GM19239 (cell line): Measurements from ENCODE around the gene FAM170A.

Source experiments
- DNase-seq: peaks from one replicate; pipeline ENCODE4 v3.0.0; 2011; ENCODE audit warnings: low spot score; ENCODE audit not compliant: insufficient read length
- FAIRE-seq: peaks from 2 replicates; lab custom pipeline; 2011; peaks lifted over from hg19 to GRCh38; lab: Jason Lieb, UNC

FAM170A gene, protein sequence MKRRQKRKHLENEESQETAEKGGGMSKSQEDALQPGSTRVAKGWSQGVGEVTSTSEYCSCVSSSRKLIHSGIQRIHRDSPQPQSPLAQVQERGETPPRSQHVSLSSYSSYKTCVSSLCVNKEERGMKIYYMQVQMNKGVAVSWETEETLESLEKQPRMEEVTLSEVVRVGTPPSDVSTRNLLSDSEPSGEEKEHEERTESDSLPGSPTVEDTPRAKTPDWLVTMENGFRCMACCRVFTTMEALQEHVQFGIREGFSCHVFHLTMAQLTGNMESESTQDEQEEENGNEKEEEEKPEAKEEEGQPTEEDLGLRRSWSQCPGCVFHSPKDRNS

DNA sequence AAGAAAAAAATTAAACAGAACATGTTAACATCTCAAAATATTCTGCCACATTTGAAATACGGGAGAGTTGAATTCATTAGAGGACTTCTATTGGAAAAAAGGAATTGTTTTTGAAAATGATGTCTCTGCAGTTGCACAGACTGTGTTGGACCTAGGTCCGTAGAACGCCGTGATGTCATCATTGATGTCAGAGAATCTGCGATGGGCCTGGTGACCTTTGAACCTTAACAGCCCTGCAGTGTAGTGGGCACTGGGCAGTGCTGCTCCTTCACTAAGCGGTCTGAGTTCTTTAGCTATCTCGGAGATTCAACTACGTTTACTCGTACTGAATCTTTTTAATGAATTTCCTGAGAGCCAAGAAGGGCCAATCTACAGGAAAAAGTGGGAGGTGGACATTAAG, at the start of gene FAM170A:
Gene FAM170A (plus strand): TSS at position 220 of the 400 bp plus-strand sequence. CDS start 211 bp downstream, outside the sequence.
- FAIRE-seq (no peak), DNase-seq (no peak)

DNA sequence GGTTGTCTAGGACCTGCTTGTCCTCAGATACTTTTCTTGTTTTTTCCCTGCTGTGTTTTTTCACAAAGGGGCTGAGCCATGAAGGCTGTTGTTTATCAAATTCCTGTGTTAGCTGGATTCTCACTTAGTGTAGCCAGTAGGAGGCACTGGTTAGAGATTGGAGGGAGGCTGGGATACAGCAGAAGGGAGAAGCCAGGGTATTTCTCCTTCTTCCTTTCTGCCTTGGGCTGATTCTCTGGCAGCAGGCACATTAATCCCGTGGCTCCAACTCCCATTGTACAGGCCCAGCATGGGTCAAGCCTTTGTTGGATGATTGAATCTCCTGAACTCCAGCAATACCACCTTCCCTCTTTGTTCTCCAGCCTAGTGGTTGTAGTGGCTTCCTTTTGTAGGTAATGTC, 46.4 kb upstream of the FAM170A start:
- no peak for FAIRE-seq
- no peak for DNase-seq

DNA sequence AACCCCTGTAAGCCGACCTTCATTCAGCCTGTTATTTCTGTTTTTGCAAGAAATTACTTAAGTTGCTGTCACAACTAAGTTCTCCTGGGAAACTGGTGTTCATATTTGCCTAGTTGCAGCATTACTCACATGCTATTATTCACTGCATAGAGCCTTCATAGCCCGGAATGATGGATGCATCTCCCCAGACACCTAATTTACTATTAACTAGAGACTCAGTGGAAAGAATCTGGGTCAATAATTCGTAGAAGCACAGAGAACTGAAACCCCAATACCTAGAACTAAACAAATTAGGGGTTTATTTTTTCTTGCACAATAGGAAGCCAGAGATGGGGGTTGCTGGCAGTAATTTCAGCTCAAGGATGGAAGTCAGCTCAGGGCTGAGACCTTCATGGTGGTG, 45.7 kb upstream of the FAM170A start:
- FAIRE-seq, result peak; percentile 83
- peak; percentile 10 for DNase-seq

DNA sequence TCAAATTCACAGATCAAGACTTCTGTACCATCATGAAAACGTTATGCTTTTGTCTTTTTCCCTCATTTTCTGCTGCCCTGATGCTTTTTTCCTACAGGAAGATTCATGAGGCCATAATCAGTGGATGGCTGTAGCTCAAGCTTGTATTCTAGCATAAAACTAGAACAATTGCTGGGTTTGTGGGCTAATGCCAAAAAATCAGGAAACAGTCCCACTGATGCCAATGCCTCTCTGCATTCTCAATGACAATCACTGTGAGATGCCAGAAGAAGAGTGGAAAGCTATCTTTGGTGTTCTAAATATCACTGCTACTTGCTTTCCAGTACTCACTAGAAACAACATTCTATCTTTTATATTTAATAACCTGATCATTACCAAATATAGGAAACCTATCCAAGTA, 33.3 kb upstream of the FAM170A start:
- FAIRE-seq (no peak), DNase-seq (no peak)

DNA sequence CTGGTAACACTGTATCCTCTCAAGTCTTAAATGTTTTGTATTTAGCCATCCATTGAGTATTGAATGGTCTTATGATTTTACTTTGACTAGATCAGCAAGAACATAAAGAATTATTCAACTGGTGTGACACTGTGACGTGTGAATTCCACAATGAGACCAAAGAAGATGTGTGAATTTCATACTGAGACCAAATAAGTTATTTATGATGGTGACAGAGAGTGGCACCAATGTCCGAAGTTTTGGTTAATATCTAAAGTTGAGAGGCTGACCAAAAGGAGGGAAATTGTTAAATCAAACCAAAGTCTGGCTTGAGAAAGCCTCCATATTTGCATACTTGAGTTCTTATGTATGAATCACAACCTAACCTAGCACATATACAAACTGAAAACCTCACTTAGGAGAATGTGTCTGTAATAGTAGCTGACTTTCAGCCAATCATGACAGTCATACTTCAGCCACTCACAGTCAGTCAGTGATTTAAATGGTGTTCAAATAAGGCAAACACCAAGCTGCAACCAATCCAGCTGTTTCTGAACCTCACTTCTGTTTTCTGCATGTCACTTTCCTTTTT, 31.5 kb upstream of the FAM170A start:
- no peak for DNase-seq
- no peak for FAIRE-seq

DNA sequence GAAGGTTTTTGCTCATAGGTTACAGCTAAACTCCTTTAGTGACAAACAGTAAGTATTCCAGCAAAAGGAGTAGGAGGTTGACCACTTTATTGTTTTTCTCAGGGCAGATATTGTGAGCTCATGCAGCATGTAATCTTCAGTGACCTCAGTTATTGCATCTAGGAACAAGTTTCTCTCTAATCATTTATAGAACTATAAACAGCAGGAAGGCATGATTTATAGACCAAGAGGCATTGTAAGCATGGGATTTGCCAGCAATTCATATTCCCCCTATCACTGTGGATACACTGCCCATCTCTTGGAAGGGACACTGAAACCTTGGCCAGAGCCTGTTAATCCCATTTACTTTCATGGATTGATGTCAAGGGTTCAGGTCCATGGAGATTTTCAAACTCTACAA, 15.4 kb upstream of the FAM170A start:
- FAIRE-seq, result no peak

DNA sequence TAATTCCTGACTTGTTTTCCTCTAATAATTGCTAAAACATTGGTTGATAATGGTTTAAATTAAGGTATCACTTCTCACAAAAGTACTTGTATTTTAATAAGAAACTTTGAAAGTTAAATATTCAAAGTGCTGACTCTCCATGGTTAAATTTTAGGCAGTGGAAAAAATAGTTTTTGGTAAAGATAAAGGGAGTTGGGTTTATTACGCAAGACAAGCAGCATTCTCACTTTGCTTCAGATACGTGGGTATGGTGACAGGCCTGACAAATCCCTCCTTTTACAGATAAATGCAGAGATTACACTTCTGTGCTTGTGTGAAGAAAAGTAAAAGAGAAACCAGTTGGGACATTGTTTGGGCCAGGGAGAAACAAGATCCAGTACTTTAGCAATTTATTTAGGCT, 14.5 kb upstream of the FAM170A start:
- no peak for FAIRE-seq

More for the DNA sequence above, 15.4 kb upstream of the FAM170A start:
- no peak for DNase-seq

DNA sequence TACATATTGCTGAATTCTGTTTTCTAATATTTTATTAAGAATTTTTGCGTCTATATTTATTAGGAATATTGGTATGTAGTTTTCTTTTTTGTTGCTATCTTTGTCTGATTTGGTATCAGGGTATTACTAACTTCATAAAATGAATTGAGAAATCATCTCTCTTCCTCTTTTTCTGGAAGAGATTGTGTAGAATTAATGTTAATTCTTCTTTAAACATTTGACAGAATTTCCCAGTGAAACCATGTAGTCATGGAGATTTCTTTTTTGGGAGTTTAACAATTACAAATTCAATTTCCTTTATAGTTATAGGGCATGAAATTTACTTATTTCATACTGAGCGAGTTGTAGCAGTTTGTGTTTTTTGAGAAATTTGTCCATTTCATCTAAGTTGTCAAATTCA, 3.3 kb upstream of the FAM170A start:
- DNase-seq (no peak), FAIRE-seq (no peak)

More for the DNA sequence above, 14.5 kb upstream of the FAM170A start:
- DNase-seq, result no peak

DNA sequence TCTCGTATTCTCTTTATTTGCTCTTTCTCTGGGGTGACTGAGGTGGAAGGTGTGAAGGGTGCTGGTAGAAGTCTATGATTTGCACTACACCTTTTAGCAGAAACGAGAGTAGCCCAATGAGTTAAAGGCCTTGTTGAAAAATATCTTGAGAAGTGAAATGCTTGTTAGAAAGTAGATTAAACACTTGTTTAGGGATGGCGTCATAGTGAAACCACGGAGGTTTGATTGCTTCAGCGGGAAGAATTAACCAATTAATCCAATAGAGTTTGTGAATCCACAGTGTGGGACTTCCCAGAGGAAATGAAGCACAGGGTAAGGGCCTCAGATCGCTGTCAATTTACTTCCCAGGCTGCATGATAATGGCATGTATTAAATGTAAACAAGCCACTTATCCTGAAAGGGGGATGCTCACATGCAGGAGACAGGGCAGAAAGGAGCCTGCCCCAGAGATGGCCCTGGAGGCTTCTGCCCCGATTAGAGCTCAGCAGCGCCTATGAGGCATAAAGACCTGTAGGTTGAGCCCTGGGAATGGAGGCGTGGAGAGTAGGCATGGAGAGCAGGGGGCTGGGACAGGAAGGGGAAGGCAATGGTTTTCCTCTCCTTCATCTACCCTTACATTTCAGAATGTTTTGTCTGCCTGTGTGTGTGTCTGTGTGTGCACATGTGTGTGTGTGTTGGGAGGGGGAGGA, 1.5 kb downstream of the FAM170A start:
- DNase-seq, result no peak
- FAIRE-seq, result no peak

DNA sequence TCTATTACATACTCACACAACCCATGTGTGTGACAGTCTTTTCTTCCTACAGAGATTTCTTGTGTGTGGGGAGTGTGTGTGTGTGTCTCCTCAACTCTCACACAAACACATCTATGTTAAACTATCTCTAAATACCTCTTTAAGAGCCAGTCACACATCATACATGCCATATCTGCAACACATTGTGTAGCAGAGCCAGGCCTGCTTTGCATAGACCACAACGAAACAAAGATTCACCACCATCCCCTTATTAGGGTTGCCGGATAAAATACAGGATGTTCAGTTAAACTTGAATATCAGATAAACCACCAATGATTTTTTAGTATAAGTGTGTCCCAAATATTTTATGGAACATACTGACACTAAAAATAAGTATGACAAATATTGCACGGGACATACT, 2.3 kb downstream of the FAM170A start:
- DNase-seq, result no peak
- FAIRE-seq, result no peak

DNA sequence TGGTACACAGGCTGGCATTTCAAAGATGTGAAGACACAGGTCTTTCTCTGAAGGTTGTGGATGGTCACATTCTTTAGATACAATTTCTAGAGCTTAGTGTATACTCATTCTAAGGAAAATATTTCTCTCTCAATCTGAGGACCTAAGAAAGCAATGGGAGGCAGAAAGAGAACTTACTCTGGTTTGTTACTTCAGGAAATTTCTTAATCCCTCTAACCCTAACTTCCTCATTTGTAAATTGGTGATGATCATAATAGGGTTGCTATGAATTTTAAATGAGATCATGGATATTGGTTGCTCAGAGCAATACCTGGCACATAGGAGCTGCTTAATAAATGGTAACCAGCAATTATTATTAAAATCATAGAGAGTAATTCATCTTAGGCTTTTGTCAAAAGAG, 22.1 kb downstream of the FAM170A start:
- no peak for FAIRE-seq
- DNase-seq, result no peak

DNA sequence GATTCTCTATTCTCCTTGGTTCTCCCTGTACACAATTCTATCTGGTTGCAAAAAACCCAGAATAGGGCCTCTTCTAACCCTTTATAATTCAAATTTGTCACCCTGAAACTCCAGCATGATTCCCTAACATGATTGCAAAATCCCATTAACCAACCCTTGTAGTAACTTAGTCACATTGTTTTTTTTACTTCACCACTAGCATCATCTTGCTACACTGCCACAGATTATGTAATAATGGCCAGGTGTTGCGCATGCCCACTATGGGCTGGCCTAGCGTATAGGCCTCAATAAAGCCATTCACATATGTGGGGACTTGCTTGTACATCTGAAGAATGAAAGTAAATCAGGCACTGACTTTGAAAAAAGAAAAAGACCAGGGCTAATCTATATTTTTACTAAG, 25.7 kb downstream of the FAM170A start:
- no peak for DNase-seq
- FAIRE-seq, result no peak

DNA sequence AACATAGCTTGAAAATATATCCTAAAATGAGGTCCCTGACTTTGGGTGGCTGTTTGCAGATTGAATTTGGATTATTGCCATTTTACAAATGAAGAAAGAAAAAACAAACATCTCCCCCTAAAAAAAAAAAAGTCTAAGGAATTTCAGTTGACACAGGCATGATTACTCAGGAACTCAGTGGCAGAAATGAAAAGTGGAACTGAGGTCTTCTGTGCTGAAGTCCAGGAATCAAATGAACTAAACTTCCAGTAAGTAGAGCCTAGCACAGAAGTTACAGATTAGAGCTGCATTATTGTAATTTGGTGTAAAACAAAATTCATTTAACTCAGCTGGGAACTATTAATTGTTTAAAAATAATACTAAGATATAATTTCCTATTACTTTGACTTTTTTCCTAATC, 26.7 kb downstream of the FAM170A start:
- FAIRE-seq (no peak), DNase-seq (no peak)

DNA sequence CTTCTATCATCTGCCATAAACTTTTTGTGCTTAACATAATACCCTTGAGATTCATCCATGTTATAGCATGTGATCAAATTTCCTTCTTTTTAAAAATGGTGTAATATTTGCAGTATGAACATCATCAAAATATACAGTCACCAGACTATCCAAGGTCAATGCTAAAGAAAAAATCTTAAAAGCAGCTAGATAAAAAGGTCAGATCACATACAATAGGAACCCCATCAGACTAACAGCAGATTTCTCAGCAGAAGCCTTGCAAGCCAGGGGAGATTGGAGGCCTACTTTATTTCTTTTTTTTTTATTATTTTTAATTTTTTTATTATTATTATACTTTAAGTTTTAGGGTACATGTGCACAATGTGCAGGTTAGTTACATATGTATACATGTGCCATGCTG, 37.2 kb downstream of the FAM170A start:
- FAIRE-seq, result no peak
- no peak for DNase-seq

DNA sequence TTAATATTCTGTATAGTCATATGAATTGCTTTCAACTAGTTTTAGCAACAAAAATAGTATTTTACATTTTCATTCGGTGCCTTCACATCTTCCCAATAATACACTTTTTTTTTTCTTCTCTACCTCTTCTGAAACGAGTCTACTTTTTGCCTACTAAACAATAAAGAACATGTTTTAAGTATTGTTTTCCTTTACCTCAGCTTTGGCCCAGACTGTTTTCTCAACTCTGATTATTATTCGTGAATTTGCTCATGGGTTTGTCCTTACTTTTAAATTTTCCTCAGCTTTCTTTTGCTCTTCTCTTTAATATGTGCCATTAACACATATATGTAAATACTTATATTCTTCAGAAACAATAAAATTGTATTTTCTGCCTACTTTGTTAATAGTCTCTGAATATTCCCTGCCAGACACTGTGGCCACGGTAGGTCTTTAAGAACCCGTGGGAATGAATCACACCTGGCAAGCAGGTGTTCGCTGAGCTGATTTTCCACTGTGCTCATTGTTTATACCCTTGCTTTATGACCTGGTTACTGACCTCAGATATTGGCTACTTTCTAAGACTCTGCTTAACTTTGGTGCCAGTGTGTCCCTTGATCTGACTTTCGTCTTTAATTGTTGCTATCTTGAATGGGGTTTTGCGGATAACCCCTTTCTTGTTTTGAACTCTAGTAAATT, 49.1 kb downstream of the FAM170A start:
- DNase-seq (no peak), FAIRE-seq (peak; percentile 18)

DNA sequence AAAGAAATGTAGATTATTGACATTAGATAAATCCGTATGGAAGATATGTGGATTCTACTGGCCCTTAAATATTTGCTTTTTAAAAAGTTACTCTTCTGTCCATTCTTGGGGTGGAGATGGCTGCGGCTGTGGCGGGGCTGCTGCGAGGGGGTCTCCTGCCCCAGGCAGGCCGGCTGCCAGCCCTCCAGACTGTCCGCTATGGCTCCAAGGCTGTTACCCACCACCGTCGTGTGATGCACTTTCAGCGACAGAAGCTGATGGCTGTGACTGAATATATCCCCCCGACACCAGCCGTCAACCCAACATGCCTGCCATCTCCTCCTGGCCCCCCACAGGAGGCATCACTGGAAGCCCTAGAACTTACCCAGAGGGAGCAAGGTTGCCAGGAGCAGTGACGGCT, 50.7 kb downstream of the FAM170A start:
- FAIRE-seq (no peak), DNase-seq (no peak)

DNA sequence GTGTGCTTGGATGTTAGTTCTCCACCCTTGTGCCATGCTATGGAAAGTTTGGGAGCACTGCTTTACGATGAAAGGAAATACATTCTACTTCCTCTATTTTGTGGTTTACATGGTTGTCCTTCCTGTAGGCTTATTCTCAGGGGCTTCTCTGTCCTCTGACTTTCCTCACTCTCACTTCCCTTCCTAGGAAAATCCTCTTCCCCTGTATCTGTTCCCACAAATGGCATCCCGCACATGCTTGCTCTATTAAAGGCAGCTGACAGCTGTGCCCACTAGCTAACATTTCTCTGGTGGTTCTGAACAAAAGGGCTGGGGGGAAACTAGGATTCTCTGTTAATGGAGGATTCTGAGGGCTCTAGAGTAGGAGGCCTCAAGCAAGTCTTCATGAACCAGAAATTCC, 52.4 kb downstream of the FAM170A start:
- DNase-seq (no peak), FAIRE-seq (no peak)

DNA sequence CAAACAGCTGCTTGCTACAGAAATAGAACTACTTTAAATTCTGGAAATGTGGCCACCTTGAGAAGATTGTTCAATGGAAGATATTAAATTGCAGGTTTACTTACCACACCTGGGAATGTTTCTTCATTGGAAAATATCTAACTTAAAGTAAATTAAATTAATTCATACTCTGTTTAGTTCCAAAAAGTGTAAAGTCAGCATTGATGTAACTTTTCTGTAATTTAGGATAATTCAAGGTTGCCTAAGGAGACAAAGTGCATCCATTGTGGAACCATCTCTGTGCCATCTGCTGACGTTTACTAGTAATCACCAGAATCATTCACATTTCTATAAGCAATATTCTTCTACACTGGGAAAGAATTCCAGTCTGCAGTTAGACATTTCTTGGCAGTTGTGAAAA, 53.0 kb downstream of the FAM170A start:
- no peak for DNase-seq
- FAIRE-seq, result no peak
